Right renal pelvis (tissue), 4 donors: Measurements from ENCODE around the gene RIT1. TPM values are rescaled to one million over a fixed set of nuclear protein-coding genes. Genes with fewer than 3 reads are reported as not detected.
"Not testable (repeated sequence)": the region's sequence is repeated elsewhere in the genome, so short reads cannot be mapped to it uniquely, and the experiment has no call there.

Experiments used
- DNase-seq, 4 donors: peaks; one replicate each; pipeline ENCODE4 v3.0.0-alpha.2; 2013; ENCODE audit warnings: low read depth in 4 of 4, low spot score in 3 of 4, missing footprints in 1 of 4
- polyA plus RNA-seq, 4 donors: library from polyadenylated mRNA; unstranded; fragments of 120-200 nt; gene quantifications; one replicate each; pipeline ENCODE4 v1.2.1, GENCODE V29; 2013; ENCODE audit not compliant: insufficient read length in 4 of 4

The RIT1 gene
- polyA plus RNA-seq, 4 donors: 45.4 to 52.7 (median 49.2) TPM

- not testable (repeated sequence) for DNase-seq
These were observed 15.5 kb downstream of the RIT1 start for GRCh38 chr1:155895617-155896016.

- DNase-seq: peak in 1 of 4 donors; percentile 23
These were observed 17.6 kb downstream of the RIT1 start for GRCh38 chr1:155893389-155894142.

DNA sequence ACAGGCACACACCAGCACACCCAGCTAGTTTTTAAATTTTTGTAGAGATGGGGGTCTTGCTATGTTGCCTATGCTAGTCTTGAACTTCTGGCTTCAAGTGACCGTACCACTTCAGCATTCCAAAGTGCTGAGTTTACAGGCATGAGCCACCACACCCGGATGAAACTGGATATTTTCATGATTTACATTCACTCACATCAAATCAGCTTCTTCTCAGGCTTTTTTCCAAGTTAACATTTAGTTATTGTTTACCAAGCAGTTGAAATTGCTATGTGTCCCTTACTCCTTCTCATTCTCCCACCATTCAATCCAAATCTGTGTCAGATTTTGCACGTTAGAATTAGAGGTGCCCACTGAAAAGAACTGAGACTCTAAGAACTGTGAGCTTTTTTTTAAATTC is 18.4 kb downstream of the RIT1 start:
- no peak for DNase-seq

DNA sequence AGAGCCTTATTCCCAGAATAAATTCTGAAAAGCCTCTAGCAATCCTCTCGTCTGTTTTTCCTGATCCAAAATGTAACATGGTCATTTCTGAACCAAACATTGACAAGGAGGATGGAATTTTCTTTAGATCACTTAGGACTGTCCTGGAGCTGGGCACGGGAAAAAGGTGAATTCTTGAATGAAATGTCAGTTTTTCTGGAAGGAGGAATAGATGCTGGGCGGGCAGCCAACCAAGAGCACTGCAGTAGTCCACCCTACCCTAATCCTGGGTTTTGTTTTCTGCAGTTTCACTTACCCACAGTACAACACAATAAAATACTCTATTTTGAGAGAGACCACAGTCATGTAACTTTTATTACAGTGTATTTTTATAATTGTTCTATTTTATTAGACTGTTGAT is 20.9 kb downstream of the RIT1 start:
- no peak for DNase-seq

GRCh38 chr1:155889566-155889965 is 21.6 kb downstream of the RIT1 start:
- no peak for DNase-seq

- no peak for DNase-seq
These were observed 22.7 kb downstream of the RIT1 start for GRCh38 chr1:155888481-155888880.

- no peak for DNase-seq
These were observed 26.2 kb downstream of the RIT1 start for GRCh38 chr1:155884982-155885381.

DNA sequence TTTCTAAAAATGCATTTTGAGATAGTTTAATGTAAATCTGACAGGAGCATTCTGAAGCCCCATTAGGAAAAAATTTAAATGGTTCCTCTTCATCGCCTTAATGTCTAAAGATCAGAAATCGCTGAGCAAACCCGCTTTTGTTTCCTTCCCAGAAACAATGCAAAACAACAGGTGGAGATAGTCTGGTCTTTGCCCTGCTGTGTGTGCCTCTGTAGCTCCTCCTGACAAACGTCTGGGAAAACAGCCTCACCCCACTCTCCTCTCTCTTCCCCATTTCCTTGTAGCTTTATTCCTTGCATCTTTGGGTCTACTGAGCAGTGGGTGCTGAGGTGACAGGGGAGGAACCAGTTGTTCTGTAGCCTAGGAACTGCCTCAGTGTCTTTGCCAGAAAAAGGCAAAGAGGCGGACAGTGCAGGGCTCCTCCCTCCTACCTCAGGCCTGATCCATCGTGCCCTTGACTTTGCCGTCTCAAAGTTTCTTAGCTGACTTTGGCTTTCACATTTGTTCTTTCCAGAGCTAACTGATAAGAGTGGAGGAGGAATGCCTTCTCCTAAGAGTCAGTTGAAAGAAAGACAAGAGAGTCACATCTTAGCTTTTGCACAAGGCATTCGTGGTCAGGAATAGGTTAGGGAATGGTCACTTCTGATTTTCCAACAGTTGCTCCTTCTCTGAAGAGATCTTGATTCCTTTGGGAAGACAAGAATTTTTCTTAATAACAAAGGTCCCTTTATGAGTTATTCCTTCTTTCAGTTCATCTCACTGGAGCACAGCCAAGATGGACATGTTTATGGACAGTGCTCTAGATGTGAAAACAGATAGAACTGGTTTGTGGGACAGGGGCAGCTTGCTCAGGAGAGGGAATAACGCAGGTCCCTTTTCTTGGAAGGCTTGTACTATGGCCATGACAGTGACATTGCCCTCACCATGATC is 26.9 kb downstream of the RIT1 start:
- no peak for DNase-seq

GRCh38 chr1:155882766-155883165 is 28.4 kb downstream of the RIT1 start:
- DNase-seq: no peak

- DNase-seq: no peak
These were observed 28.9 kb downstream of the RIT1 start for GRCh38 chr1:155882235-155882634.

DNA sequence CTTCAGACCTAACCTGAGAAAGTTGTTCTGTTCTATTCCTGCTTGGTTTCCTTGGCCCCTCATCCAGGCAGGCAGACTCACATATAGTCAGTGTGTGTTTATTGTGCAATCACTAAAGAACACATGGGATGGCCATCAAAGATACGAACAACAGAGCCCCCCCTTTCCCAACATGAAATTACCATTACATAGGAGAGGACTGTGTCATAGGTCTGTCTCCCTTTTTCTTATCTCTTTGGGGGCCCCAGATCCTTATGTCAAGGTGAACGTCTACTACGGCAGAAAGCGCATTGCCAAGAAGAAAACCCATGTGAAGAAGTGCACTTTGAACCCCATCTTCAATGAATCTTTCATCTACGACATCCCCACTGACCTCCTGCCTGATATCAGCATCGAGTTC is 30.2 kb downstream of the RIT1 start:
- no peak for DNase-seq

GRCh38 chr1:155880251-155880650 is 30.9 kb downstream of the RIT1 start:
- DNase-seq: no peak

DNA sequence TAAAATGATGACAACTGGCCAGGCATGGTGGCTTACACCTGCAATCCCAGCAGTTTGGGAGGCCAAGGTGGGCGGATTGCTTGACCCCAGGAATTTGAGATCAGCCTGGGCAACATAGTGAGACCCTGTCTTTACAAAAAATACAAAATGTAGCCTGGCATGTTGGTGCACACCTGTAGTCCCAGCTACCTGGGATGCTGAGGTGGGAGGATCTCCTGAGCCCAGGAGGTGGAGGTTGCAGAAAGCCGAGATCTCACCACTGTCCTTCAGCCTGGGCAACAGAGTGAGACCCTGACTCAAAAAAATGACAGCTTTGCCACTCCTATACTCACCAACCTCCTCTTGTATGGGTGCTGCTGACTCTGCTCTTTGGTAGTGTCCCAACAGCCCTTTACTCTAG is 33.2 kb downstream of the RIT1 start:
- DNase-seq: no peak

GRCh38 chr1:155873860-155874259 is 37.3 kb downstream of the RIT1 start:
- no peak for DNase-seq

DNA sequence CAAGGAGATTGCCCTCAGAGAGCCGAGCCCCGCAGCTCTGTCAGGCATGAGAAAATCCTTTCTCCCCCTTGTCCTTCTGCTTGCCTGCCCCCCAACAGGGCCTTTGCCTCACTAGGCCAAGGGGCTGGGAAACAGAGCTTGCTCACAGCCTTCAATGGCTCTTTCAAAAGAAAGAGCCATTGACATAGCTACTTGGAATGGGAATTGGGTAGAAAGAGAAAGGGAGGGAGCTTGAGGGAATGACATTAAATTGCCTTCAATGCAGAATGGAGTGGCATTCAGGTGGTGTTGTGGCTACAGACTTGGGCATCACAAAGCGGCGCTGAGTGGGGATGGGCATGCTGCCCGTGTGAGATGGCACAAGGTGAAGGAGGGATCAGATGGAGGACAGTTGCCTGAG is 38.6 kb downstream of the RIT1 start:
- DNase-seq: no peak

DNA sequence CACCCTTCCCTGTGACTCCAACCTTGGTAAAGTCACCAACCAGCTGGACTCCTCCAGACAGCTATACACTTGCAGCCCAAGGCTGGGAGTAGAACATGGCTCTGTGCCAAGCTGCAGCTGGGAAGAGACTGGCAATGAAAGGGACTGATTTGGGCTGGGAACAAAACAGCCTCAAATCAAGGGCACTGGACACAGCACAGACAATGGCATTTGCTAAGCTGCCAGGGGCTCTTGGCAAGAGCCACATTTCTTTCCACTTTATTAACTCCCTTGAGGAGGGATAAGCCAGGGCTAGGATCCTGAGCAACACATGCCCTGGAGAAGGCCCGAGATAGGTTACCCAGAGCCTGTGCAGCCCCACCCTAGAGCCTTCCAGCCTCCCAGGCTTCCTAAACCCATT is 39.8 kb downstream of the RIT1 start:
- DNase-seq: no peak

DNA sequence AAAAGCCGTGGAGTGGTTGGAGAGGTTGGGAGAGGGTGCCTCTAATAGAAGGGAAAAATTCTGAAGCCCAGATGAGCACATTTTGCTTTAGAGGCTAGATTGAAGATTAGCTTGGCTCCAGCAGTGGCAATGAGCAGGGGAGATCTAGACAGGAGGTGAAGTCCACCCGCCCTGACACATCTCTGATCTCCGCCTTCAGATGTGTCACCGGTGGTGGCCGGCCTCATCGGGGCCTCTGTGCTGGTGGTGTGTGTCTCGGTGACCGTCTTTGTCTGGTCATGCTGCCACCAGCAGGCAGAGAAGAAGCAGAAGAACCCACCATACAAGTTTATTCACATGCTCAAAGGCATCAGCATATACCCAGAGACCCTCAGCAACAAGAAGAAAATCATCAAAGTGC is 43.4 kb downstream of the RIT1 start:
- DNase-seq: no peak

GRCh38 chr1:155864393-155864792 is 46.8 kb downstream of the RIT1 start:
- DNase-seq: no peak

DNA sequence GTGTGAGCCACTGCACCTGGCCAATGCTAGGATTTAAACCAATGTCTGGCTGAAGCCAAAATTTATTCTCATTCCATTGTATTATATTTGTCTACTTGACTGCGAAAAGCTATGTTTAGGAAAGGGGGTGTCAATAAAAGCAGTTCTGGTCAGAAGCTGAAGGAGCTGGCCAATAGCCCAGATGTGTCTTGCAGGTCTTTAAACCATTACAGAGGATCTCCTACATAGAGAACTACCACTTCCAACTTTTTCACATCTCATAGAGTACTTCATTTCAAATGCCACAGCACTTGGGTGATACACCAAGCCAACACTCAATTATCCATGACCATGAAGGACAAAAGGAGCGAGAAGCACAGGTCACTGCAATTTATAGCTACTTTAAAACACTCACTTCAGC is 49.3 kb downstream of the RIT1 start:
- no peak for DNase-seq

- DNase-seq: peak in 1 of 4 donors; percentile 15
These were observed 50.1 kb downstream of the RIT1 start for GRCh38 chr1:155860970-155861510.
